Stomach (tissue), 9 donors: Measurements from ENCODE around the gene PSMB4. TPM values are rescaled to one million over a fixed set of nuclear protein-coding genes. Genes with fewer than 3 reads are reported as not detected.
A peak's percentile ranks its signal among the peaks of the same experiment; 100 is the strongest.
"Not testable (repeated sequence)": the region's sequence is repeated elsewhere in the genome, so short reads cannot be mapped to it uniquely, and the experiment has no call there.

Experiments
- DNase-seq, 2 donors: peaks; one replicate each; pipeline versions ENCODE4 v3.0.0 to v3.0.0-alpha.2; 2013 to 2019
- H3K27ac ChIP-seq, 5 donors: fragments of 200-600 bp in 4 of 5; sonication (generic) in 4 of 5; one replicate each; pipeline ENCODE4 v1.5.1; 2013 to 2019; ENCODE audit warnings: mild to moderate bottlenecking in 1 of 5, moderate library complexity in 1 of 5
- H3K27me3 ChIP-seq, 3 donors: fragments of 200-600 bp; sonication (generic); one replicate each; pipeline ENCODE4 v1.5.1; 2017 to 2019; ENCODE audit warnings: mixed run types in 1 of 3
- H3K36me3 ChIP-seq, 4 donors: fragments of 200-600 bp; sonication (generic); 1 replicate in 3 of 4; 2 replicates in 1 of 4; pipeline ENCODE4 v1.5.1; 2016 to 2019
- H3K4me1 ChIP-seq, 4 donors: fragments of 200-600 bp; sonication (generic); one replicate each; pipeline ENCODE4 v1.5.1; 2016 to 2019
- H3K4me3 ChIP-seq, 4 donors: fragments of 200-600 bp; sonication (generic) in 3 of 4; one replicate each; pipeline ENCODE4 v1.5.1; 2016 to 2019; ENCODE audit warnings: mild to moderate bottlenecking in 1 of 4
- H3K9me3 ChIP-seq, 4 donors: fragments of 200-600 bp; sonication (generic); one replicate each; pipeline ENCODE4 v1.5.1; 2016 to 2019
- EP300 ChIP-seq: sonication (generic); formaldehyde crosslinking; IDR thresholded peaks from one replicate; pipeline ENCODE4 v1.6.1; 2017; ENCODE audit warnings: antibody characterized with exemption
- POLR2A ChIP-seq, 4 donors: fragments of 450-650 bp; IDR thresholded peaks; one replicate each; pipeline ENCODE4 v1.6.1; 2016; ENCODE audit warnings: antibody characterized with exemption in 4 of 4, control low read depth in 2 of 4, mild to moderate bottlenecking in 1 of 4, moderate library complexity in 1 of 4
- POLR2AphosphoS5 ChIP-seq, 3 donors: sonication (generic); formaldehyde crosslinking; IDR thresholded peaks; one replicate each; pipeline ENCODE4 v1.6.1; 2016; ENCODE audit warnings: antibody characterized with exemption in 3 of 3
- WGBS, 5 donors: extraction: QIAGEN DNeasy Blood & Tissue Kit in 3 of 5; methylation state at CpG; one replicate each; pipeline versions ENCODE4 v1.1.5 to v1.1.7; 2013 to 2018; 5-methylcytosine and 5-hydroxymethylcytosine counted together
- intact Hi-C: fragments of 100-400 bp; cut with DNase I; formaldehyde crosslinking; loops from one replicate; pipeline ENCODE4 v1.15.1; 2023; ENCODE audit warnings: low total_unique reads
- polyA plus RNA-seq, 3 donors: library from polyadenylated mRNA; stranded (reverse); fragments of 200-250 nt; gene quantifications; one replicate each; pipeline ENCODE4 v1.2.3, GENCODE V29; 2013
- total RNA-seq, 5 donors: library from RNA; depleted of rRNA; stranded (reverse); fragments of >200 nt; gene quantifications; one replicate each; pipeline versions ENCODE4 v1.1.0 to v1.2.3, GENCODE V29; 2014 to 2016
- TF ChIP-seq, protein P1 (sequence below), 7 experiments: fragments of 450-650 bp in 4 of 7; fragments of 200-600 bp in 3 of 7; sonication (generic) in 3 of 7; IDR thresholded peaks; one replicate each; pipeline ENCODE4 v1.5.1; 2016 to 2019; ENCODE audit warnings: antibody characterized with exemption in 7 of 7, control low read depth in 2 of 7, mild to moderate bottlenecking in 1 of 7
- donor health status: healthy with polysubstance abuse.
- donor health status: Bipolar disorder and iron deficiency.
- donor health status: healthy.

Gene PSMB4
- total and polyA plus RNA-seq, 8 donors, result 111 to 358 (median 247) TPM

DNA sequence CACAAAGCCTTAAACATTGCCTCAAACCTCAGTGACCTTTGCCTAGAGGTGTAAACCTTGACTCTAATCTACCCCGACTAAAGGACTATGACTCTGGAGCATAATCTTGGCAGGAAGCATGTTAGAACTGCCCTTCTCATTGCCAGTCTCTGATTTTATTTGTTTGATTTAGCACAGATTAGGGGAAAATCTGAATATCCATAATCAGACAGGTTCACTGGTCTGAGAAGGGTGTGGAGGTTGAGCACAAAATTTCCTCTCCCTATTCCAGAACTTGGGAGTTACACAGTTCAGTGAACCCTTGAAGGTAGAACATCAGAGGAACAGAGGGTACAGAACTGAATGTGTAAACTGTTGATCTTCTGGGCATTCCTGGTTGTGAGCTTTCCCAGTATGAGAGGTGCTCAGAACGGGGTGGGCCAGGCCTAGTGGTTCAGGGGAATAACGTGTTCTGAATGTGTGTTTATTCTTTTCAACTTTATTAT lies 8.3 kb upstream of the PSMB4 start:
- no peak overlapping the region for H3K27ac ChIP-seq

DNA sequence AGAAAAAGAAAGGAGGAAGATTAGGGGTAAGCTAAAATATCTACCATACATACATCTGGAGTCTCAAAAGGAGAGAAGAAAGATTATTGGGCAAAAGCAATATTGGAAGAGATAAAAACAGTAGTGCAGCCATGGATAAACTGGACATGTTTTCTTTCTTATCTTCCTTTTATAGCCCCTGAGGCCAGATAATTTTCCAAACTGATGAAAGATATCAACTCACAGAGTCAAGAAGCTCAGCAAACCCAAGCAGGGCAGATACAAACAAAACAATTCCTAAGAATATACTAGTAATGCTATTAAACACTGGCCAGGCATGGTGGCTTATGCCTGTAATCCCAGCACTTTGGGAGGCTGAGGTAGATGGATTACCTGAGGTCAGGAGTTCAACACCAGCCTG lies 5.8 kb upstream of the PSMB4 start:
- intact Hi-C loops, result no loop called here
- no peak for DNase-seq
- no peak overlapping the region for H3K4me3 ChIP-seq

More for the DNA sequence above, 8.3 kb upstream of the PSMB4 start:
- H3K4me1 ChIP-seq, result no peaks in the 10 kb centered on the region
- DNase-seq, result no peak
- H3K4me3 ChIP-seq, result no peak overlapping the region
- intact Hi-C loops, result no loop called here
- H3K9me3 ChIP-seq, result no peaks in the 10 kb centered on the region
- TF ChIP-seq EP300, result no peak
- TF ChIP-seq POLR2A (IDR thresholded peaks at IDR 0.05), result no peak
- WGBS, 5 donors, result 52 to 74% (median 66%) methylated on average over 3 of the region's 3 CpGs
- H3K27me3 ChIP-seq, result no peaks in the 10 kb centered on the region
- H3K36me3 ChIP-seq, result no peaks in the 10 kb centered on the region

DNA sequence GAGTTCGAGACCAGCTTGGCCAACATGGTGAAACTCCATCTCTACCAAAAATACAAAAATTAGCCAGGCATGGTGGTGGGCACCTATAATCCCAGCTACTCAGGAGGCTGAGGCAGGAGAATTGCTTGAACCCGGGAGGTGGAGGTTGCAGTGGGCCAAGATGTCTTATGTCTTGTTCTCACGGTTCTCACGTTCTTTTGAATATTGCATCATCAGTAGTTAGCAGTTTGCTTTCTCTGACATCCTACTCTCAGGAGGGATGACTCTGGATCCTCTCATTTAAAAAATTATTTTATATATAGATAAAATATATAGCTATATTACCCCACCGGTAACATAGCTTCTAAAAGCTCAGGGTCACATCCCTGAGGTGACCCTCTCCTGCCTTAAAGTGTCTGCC lies 3.1 kb upstream of the PSMB4 start:
- 79 to 88% (median 85%) methylated on average over 5 of the region's 5 CpGs for WGBS, 5 donors
- H3K9me3 ChIP-seq, H3K4me3 ChIP-seq, H3K27ac ChIP-seq, intact Hi-C loops, DNase-seq, H3K36me3 ChIP-seq, H3K27me3 ChIP-seq: not testable (repeated sequence)
- H3K4me1 ChIP-seq, result peaks cover 11 to 18% (median 16%) of the 10 kb centered on the region in 4 donors

More for the DNA sequence above, 5.8 kb upstream of the PSMB4 start:
- H3K36me3 ChIP-seq, result no peaks in the 10 kb centered on the region
- no peak overlapping the region for H3K27ac ChIP-seq
- peaks cover 0 to under 1% (median 0%) of the 10 kb centered on the region in 4 donors for H3K4me1 ChIP-seq
- H3K27me3 ChIP-seq, result no peaks in the 10 kb centered on the region
- TF ChIP-seq EP300 (no peak), POLR2A (IDR thresholded peaks at IDR 0.05) (no peak), POLR2AphosphoS5 (IDR thresholded peaks at IDR 0.05) (no peak)
- TF ChIP-seq, protein P1, sequence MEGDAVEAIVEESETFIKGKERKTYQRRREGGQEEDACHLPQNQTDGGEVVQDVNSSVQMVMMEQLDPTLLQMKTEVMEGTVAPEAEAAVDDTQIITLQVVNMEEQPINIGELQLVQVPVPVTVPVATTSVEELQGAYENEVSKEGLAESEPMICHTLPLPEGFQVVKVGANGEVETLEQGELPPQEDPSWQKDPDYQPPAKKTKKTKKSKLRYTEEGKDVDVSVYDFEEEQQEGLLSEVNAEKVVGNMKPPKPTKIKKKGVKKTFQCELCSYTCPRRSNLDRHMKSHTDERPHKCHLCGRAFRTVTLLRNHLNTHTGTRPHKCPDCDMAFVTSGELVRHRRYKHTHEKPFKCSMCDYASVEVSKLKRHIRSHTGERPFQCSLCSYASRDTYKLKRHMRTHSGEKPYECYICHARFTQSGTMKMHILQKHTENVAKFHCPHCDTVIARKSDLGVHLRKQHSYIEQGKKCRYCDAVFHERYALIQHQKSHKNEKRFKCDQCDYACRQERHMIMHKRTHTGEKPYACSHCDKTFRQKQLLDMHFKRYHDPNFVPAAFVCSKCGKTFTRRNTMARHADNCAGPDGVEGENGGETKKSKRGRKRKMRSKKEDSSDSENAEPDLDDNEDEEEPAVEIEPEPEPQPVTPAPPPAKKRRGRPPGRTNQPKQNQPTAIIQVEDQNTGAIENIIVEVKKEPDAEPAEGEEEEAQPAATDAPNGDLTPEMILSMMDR (IDR thresholded peaks at IDR 0.05), result no peak
- no peaks in the 10 kb centered on the region for H3K9me3 ChIP-seq

DNA sequence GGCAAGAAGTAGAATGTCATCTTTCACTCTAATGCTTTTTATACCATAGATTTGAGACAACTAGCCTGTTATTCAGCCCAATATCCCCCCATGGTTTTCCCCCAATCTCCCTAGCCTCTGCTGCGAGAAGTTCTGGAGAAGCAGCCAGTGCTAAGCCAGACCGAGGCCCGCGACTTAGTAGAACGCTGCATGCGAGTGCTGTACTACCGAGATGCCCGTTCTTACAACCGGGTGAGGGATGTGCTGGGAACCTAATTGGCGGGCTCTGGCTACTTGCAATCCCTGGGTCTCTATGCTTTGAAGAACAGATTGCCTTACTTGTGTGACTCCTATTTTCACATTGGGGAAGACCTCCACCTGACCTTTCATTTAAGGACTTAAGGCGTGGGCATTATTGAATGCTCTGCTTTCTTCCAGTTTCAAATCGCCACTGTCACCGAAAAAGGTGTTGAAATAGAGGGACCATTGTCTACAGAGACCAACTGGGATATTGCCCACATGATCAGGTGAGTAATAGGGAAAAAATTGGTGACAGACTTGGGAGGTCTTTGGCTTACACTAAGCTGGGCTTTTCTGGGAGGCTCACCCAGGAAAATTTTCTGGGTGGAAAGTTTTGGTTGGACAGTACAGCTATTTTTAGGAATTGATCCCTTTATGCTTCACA lies 1.9 kb downstream of the PSMB4 start:
- TF ChIP-seq EP300 (no peak), POLR2A (IDR thresholded peaks at IDR 0.05) (no peak), POLR2AphosphoS5 (IDR thresholded peaks at IDR 0.05) (no peak)
- TF ChIP-seq, protein P1 (IDR thresholded peaks at IDR 0.05), result no peak
- no peak for DNase-seq
- WGBS, 5 donors, result 88 to 91% (median 89%) methylated on average over 13 of the region's 13 CpGs
- Histone ChIP-seq H3K9me3 (no peaks in the 10 kb centered on the region), H3K36me3 (peaks cover 41 to 60% (median 58%) of the 10 kb centered on the region in 4 donors), H3K27ac (peak overlapping the region in 1 of 5 donors; percentile 30), H3K4me3 (peak overlapping the region in 2 of 4 donors; percentile 85 to 95), H3K4me1 (peaks cover 14 to 25% (median 17%) of the 10 kb centered on the region in 4 donors), H3K27me3 (no peaks in the 10 kb centered on the region)
- intact Hi-C loops, result loop anchor here (10.0 kb wide), 1 partner anchor 96 kb away; no protein-coding TSS in a partner anchor

DNA sequence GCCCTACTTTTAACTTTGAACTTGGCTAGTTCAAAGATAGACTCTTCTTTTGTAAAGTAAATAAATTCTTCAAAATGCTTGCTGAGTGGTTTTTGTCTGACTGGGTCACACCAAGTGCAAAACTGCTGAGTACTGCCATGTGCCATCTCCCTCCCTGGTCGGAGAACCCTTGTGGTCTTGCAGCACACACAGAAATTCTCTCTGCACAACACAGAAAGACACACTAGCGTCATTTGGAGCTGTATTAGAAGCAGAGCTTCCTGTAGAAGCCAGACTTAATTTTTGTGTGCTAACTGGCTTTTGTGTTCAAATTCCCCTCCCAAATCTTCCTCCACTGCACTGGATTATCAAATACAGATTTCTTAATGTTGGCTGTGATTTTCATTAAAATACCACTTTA lies 2.5 kb downstream of the PSMB4 start:
- Histone ChIP-seq H3K36me3 (peaks cover 47 to 66% (median 64%) of the 10 kb centered on the region in 4 donors), H3K27ac (no peak overlapping the region), H3K4me1 (peaks cover 14 to 25% (median 17%) of the 10 kb centered on the region in 4 donors), H3K27me3 (no peaks in the 10 kb centered on the region), H3K4me3 (no peak overlapping the region), H3K9me3 (no peaks in the 10 kb centered on the region)
- 77 to 88% (median 84%) methylated on average over 2 of the region's 2 CpGs for WGBS, 5 donors
- no peak for DNase-seq
- intact Hi-C loops, result loop anchor here (10.0 kb wide), 1 partner anchor 97 kb away; no protein-coding TSS in a partner anchor
- TF ChIP-seq, protein P1 (IDR thresholded peaks at IDR 0.05), result no peak
- TF ChIP-seq POLR2AphosphoS5 (IDR thresholded peaks at IDR 0.05) (no peak), POLR2A (IDR thresholded peaks at IDR 0.05) (no peak), EP300 (no peak)
